Measurements from ENCODE around the gene MAST1.

GRCh38 chr19:12890787-12891552 is 52.7 kb downstream of the MAST1 start, which contains the start of gene GCDH:
- TF ChIP-seq, protein P1, sequence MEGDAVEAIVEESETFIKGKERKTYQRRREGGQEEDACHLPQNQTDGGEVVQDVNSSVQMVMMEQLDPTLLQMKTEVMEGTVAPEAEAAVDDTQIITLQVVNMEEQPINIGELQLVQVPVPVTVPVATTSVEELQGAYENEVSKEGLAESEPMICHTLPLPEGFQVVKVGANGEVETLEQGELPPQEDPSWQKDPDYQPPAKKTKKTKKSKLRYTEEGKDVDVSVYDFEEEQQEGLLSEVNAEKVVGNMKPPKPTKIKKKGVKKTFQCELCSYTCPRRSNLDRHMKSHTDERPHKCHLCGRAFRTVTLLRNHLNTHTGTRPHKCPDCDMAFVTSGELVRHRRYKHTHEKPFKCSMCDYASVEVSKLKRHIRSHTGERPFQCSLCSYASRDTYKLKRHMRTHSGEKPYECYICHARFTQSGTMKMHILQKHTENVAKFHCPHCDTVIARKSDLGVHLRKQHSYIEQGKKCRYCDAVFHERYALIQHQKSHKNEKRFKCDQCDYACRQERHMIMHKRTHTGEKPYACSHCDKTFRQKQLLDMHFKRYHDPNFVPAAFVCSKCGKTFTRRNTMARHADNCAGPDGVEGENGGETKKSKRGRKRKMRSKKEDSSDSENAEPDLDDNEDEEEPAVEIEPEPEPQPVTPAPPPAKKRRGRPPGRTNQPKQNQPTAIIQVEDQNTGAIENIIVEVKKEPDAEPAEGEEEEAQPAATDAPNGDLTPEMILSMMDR (IDR thresholded peaks at IDR 0.05): no peak
- TF ChIP-seq POLR2A (IDR thresholded peaks at IDR 0.05): peak in 1 of 2 donors; percentile 18

Measured in adrenal gland (tissue), 5 donors.